DMS53 treated with DMSO at 0.1 percent for 48 hours (cell line): ENCODE data around the gene HABP2.

Experiments used
- DNase-seq: peaks from one replicate; lab custom pipeline; 2025; ENCODE audit not compliant: unreplicated experiment; lab: John Stamatoyannopoulos, UW

The HABP2 gene

GRCh38 chr10:113525713-113526112 lies 27.1 kb upstream of the HABP2 start:
- no peak for DNase-seq

DNA sequence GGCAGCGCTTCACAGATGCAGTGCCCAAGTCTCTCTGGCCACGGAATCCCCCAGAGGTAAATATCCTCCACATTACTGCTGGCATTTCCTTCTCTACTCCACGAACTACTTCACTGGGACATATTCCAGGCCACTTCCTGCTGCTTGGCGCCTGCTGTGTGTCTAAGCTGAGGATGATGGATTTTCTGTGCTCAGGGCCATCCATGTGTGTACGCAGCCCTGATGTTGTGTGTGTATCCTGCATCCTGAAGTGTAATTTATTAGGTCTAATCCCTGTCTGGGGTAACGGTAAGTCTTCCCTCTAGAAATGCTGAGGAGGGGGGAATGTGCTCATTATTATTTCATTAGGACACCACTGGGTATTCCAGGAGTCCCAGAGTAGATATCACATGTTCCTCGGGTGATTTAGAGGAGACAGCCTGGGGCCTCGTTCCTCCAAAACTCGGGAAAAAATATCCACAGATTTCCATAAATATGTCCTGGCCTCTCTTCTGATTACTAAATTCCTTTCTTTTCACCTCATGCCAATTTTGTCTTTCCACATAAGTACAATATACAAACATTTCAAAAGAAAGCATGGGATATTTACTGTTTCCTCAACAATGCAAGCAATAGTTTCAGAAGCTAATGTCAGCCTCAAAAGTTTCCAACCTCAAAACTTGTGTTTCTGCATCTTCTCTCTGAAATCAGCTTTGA lies 25.5 kb upstream of the HABP2 start:
- DNase-seq = no peak

DNA sequence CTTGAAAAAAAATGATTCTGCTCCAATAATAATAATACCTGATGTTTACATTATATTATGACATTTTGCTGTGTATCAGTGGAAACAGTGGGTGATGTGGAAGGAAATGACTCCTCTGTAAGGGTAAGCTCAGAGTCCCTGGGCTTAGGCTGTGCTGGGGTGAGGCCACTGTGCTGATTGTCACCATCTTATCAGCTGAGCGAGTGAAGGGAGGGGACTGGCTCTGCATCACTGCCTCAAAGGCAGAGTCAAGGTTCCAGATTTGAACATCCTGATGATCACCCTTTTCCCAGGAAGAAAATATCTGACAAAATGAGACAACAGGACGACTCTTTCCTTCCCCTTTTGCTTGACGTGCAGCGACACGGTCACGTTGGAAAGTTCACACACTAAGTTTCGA lies 24.0 kb upstream of the HABP2 start:
- no peak for DNase-seq

- no peak for DNase-seq
Measured at GRCh38 chr10:113529575-113529974, 23.3 kb upstream of the HABP2 start.

DNA sequence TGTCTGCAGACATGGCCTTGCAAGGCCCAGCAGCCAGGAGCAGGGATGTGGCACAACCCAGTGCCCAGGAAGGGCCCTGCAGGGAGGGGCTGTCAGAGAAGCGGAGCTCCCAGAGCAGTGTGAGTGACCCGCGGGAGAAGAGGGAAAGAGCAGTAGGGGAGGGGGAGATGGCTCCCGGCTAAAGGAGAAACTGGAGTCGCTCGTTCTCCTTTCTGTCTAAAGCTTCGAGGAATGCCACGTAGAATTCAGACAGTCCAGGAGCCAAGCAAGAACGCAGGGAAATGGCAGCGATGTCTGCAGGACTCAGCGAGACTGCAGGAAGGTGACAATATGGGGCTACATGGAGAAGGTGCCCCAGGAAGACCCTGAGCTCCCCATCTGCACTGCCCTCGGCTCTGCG lies 22.4 kb upstream of the HABP2 start:
- no peak for DNase-seq

GRCh38 chr10:113532724-113533123 lies 20.1 kb upstream of the HABP2 start:
- no peak for DNase-seq

DNA sequence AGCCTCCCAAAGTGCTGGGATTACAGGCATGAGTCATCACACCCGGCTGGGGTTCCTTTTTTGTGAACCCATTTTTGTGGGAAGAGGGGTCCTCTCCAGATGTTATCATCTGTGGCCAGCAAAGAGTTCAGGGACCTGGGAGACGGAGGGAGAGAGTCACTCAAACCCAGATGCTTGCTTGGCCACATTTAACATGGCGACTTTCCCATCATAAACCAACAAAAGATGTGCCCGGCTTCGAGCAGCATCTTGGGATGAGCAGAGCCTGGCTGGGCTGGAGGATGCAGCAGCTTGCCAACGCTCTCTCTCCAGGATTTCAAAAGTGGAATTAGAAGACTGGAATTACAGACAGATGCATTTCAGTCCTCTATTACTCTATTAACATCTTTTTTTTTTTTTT lies 19.1 kb upstream of the HABP2 start:
- no peak for DNase-seq

GRCh38 chr10:113534423-113534822 lies 18.4 kb upstream of the HABP2 start:
- no peak for DNase-seq

- no peak for DNase-seq
Measured at GRCh38 chr10:113537672-113538071, 15.2 kb upstream of the HABP2 start.

DNA sequence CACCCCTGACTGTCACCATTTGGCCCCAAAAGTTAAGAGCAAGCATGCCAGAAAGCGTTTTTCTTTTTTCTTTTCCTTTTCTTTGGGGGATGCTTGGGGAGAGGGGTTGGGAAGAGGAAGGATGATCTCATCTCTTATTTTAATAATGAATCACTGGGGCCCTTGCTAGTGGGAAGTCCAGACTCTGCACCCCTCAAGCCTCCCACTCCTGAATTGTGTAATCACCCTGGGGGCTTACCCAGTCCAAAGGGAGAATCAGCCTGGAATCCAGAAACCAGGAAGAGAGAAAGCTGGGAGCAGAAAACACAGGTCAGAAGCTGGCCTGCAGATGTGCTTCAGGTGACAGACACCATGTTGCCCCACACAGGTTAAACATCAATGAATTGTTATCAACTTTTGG lies 14.7 kb upstream of the HABP2 start:
- DNase-seq = no peak

GRCh38 chr10:113539789-113540188 lies 13.1 kb upstream of the HABP2 start:
- DNase-seq = no peak

GRCh38 chr10:113540845-113541548 lies 11.9 kb upstream of the HABP2 start:
- no peak for DNase-seq

DNA sequence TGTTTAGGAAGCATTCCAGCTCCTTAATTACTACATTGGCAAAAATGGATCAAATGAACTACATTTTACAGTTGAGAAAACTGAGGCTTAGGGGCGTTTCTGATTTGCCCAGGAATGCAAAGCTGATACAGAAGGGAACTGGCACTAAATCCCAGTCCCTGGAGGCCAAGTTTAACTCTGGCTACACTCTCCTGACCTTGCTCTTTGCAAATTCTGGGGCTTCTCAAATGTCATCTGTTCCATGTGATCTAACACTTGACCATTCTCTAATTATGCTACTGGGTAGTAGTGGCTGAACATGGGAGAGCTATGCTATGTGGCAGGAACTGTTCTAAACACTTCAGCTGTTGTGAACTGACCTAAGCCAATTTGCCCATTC lies 11.3 kb upstream of the HABP2 start:
- no peak for DNase-seq

- DNase-seq = no peak
Measured at GRCh38 chr10:113543107-113543955, 9.5 kb upstream of the HABP2 start.

- DNase-seq = no peak
Measured at GRCh38 chr10:113544392-113544791, 8.5 kb upstream of the HABP2 start.

DNA sequence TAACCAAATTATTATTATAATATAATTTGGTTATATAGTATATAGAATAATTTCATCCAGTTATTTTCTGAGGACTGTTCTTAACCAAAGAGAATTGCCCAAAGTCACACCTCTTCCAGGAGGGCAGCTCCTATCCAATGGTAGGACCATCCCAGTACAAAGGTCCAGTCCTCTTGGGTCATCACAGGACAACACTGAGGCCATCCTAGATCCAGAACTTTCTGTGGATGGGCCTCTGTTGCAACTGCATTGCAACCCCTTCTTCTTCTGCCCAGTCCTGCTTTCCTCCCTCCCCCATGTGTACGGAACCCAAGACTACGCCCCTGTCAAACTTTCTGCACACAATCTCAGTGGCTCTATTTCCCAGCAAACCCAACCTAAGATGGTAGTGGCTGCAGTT lies 5.4 kb upstream of the HABP2 start:
- DNase-seq = no peak

DNA sequence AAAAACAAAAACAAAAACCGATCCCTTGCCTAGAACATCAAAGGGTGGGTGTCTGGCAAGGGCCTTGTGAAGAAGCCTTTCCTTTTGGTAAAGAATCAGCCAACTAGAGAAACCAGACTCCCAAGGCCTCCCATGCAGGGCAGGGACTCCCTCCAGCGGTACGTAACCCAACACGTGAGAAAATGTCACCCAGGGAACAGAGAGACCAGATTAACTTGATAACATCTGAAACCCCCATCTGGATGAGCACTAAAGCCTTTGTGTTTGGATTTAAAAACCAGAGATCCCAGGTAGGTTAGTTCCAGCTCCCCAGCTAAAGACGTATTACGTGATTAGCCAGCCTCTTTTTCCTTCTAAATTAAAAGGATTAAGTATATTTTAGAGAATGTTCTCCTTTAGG lies 3.0 kb upstream of the HABP2 start:
- no peak for DNase-seq

DNA sequence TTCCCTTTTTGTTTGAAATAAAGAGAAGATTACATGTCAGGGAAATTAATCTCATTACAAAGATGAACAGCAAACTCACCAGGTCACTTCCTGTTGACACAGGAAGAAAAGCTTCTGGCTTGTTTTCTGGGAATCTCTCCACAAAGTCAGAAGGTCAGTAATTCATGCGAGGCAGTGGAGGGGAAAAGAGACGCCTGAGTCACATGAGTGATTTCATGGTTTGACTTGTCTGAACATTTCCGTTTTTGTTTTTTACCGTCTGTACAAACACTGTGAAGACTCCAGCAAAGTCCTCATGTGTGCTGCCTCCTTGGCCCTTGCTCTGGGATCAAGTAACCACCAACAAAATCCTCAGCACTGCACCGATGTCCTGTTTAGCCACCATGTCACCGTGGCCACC lies 2.5 kb upstream of the HABP2 start:
- peak; percentile 40 for DNase-seq

DNA sequence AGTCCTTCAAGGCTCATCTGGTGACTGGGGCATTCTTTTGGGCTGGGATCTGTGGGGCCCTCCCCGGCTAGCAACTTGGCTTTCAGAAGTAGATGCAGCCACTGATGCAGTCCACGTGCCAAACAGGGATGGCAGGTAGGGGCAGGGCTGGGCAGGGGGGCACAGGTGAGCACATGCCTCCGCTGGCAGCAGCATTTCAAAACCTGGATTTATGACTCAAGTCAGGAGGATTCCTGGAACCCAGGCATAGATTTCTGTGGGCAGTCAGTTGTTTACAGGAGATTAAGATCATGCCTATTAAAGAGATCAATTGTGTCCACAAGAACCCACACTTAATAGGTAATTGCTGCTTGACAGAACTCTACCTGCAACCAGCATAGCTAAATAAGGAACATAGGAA lies 839 bp upstream of the HABP2 start:
- DNase-seq = no peak

- DNase-seq = no peak
Measured at GRCh38 chr10:113553149-113553548, 296 bp downstream of the HABP2 start.

- no peak for DNase-seq
Measured at GRCh38 chr10:113554214-113554613, 1.4 kb downstream of the HABP2 start.

DNA sequence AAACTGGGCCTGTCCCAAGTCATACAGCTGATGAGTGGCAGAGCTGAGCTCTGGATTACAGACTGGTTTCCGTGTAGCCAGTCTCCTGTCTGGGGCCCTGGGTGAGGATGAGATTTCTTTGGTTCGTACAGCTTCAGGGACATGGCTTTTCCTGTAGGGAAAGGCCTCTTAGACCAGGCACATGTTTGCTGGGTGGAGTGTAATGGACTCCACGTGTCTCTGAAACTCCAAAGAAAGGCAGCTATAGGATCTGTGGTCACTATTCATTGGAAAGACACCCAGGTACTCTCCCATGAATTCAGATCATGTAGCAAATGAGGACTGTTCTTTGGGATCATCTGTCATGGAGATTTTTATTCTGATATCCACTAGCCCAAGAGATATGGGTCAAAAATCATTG lies 2.4 kb downstream of the HABP2 start:
- no peak for DNase-seq
